A673 (cell line): ENCODE data around the gene FAM163B. TPM values are rescaled to one million over a fixed set of nuclear protein-coding genes. Genes with fewer than 3 reads are reported as not detected.

Source experiments
- BruUV-seq: library from RNA; stranded (reverse); fragments of 400-500 nt; replicated peaks from 2 replicates; lab custom pipeline; 2021; lab: Mats Ljungman, UMichigan
- CTCF ChIA-PET: fragments of 300-600 bp; sonication (Branson Sonifier 250); formaldehyde crosslinking; loops from one replicate; lab custom pipeline; 2022; ENCODE audit warnings: antibody characterized with exemption; lab: Charles Lee
- POLR2A ChIA-PET: fragments of 300-600 bp; sonication (Branson Sonifier 250); formaldehyde crosslinking; loops from one replicate; lab custom pipeline; 2022; ENCODE audit warnings: antibody characterized with exemption; ENCODE audit not compliant: low non-redundant PET; lab: Charles Lee
- DNase-seq: peaks from one replicate; pipeline ENCODE4 v3.0.0-alpha.2; 2015; ENCODE audit warnings: low spot score
- H3K27ac ChIP-seq: fragments of 200-600 bp; sonication (generic); 2 replicates; pipeline ENCODE4 v1.5.1; 2016; ENCODE audit warnings: mixed run types, low read depth, mild to moderate bottlenecking, mixed read lengths, antibody characterized with exemption, low read length; ENCODE audit not compliant: poor library complexity, severe bottlenecking
- H3K27me3 ChIP-seq: fragments of 200-600 bp; sonication (generic); replicated peaks from 2 replicates; pipeline ENCODE4 v1.6.1; 2017; ENCODE audit warnings: mixed run types, low read depth, mild to moderate bottlenecking, mixed read lengths, antibody characterized with exemption, low read length; ENCODE audit not compliant: insufficient read depth, poor library complexity
- H3K36me3 ChIP-seq: fragments of 200-600 bp; sonication (generic); 2 replicates; pipeline ENCODE4 v1.6.1; 2016; ENCODE audit warnings: mixed run types, mild to moderate bottlenecking, mixed read lengths, antibody characterized with exemption, low read length; ENCODE audit not compliant: insufficient read depth, poor library complexity, severe bottlenecking
- H3K4me1 ChIP-seq: fragments of 200-600 bp; sonication (generic); 2 replicates; pipeline ENCODE4 v1.6.1; 2017; ENCODE audit warnings: mixed run types, mild to moderate bottlenecking, mixed read lengths, antibody characterized with exemption, low read length; ENCODE audit not compliant: insufficient read depth, poor library complexity, severe bottlenecking
- H3K4me3 ChIP-seq: fragments of 200-600 bp; sonication (generic); 2 replicates; pipeline ENCODE4 v1.5.1; 2016; ENCODE audit warnings: low read depth, mixed run types, mild to moderate bottlenecking, mixed read lengths, low read length; ENCODE audit not compliant: poor library complexity, severe bottlenecking
- H3K9me3 ChIP-seq: fragments of 200-600 bp; sonication (generic); 2 replicates; pipeline ENCODE4 v1.6.1; 2016; ENCODE audit warnings: mixed run types, low read depth, mild to moderate bottlenecking, mixed read lengths, antibody characterized with exemption, low read length; ENCODE audit not compliant: poor library complexity, severe bottlenecking
- CTCF ChIP-seq: fragments of 300-800, 200-600 bp; sonication (generic); conservative IDR thresholded peaks from 2 replicates; pipeline ENCODE4 v1.5.1; 2017; ENCODE audit warnings: low read depth, mild to moderate bottlenecking, antibody characterized with exemption, low read length, moderate library complexity, mixed read lengths
- EZH2 ChIP-seq: fragments of 200-600 bp; sonication (generic); IDR thresholded peaks from 2 replicates; pipeline ENCODE4 v1.6.1; 2017; ENCODE audit warnings: borderline replicate concordance, low read depth, mild to moderate bottlenecking, mixed read lengths, antibody characterized with exemption, low read length; ENCODE audit not compliant: poor library complexity, severe bottlenecking
- intact Hi-C: fragments of 100-400 bp; cut with micrococcal nuclease; formaldehyde crosslinking; loops from one replicate; pipeline ENCODE4 v1.10.0; 2022; ENCODE audit not compliant: unreplicated experiment
- total RNA-seq: library from RNA; stranded (reverse); gene quantifications from 2 replicates; pipeline ENCODE4 v1.2.3, GENCODE V29; 2021

The FAM163B gene
- total RNA-seq, 1 experiment from 2014 or later = not detected

- no peak for DNase-seq
- POLR2A ChIA-PET = no interaction called here
- CTCF ChIA-PET = no interaction called here
- intact Hi-C loops = no loop called here
- H3K36me3 ChIP-seq = no peaks in the 10 kb centered on the region
- H3K4me3 ChIP-seq = no peak overlapping the region
- no peaks in the 10 kb centered on the region for H3K9me3 ChIP-seq
- no peak overlapping the region for H3K27ac ChIP-seq
- TF ChIP-seq CTCF (no peak), EZH2 (no peak)
- H3K4me1 ChIP-seq = peaks cover 37% of the 10 kb centered on the region
- BruUV-seq = no TSS peak
- H3K27me3 ChIP-seq = no peaks in the 10 kb centered on the region
These were observed 28.2 kb downstream of the FAM163B start for GRCh38 chr9:133581011-133581410.

GRCh38 chr9:133580419-133580738 is 28.8 kb downstream of the FAM163B start:
- no peaks in the 10 kb centered on the region for H3K9me3 ChIP-seq
- DNase-seq = no peak
- TF ChIP-seq EZH2 (no peak), CTCF (no peak)
- BruUV-seq = no TSS peak
- ChIA-PET CTCF (no interaction called here), POLR2A (no interaction called here)
- H3K36me3 ChIP-seq = no peaks in the 10 kb centered on the region
- intact Hi-C loops = no loop called here
- no peak overlapping the region for H3K27ac ChIP-seq
- no peak overlapping the region for H3K4me3 ChIP-seq
- peaks cover 31% of the 10 kb centered on the region for H3K4me1 ChIP-seq
- H3K27me3 ChIP-seq = no peaks in the 10 kb centered on the region

GRCh38 chr9:133579601-133580418 is 29.4 kb downstream of the FAM163B start:
- Histone ChIP-seq H3K9me3 (no peaks in the 10 kb centered on the region), H3K4me3 (no peak overlapping the region), H3K27ac (no peak overlapping the region), H3K27me3 (no peaks in the 10 kb centered on the region), H3K36me3 (no peaks in the 10 kb centered on the region), H3K4me1 (peaks cover 25% of the 10 kb centered on the region)
- BruUV-seq = no TSS peak
- DNase-seq = no peak
- ChIA-PET CTCF (no interaction called here), POLR2A (no interaction called here)
- TF ChIP-seq EZH2 (no peak), CTCF (no peak)
- intact Hi-C loops = no loop called here
